WI38 (cell line): ENCODE data around the gene ATXN2.
A peak's percentile ranks its signal among the peaks of the same experiment; 100 is the strongest.

Source experiments
- H3K4me3 ChIP-seq: 2 replicates; pipeline ENCODE4 v1.5.1; 2011; ENCODE audit warnings: low read depth, mild to moderate bottlenecking, control low read depth, low read length
- CTCF ChIP-seq: IDR thresholded peaks from 2 replicates; pipeline ENCODE4 v1.5.1; 2012; ENCODE audit warnings: low read depth, mild to moderate bottlenecking, control low read depth, low read length

Gene ATXN2

GRCh38 chr12:111409780-111410430 lies 189.2 kb downstream of the ATXN2 start:
- TF ChIP-seq CTCF, result no peak
- peak overlapping the region; percentile 21; the same call in 1 of the 2 replicates for H3K4me3 ChIP-seq

GRCh38 chr12:111409403-111409779 lies 189.7 kb downstream of the ATXN2 start:
- peak overlapping the region; percentile 21; the same call in 1 of the 2 replicates for H3K4me3 ChIP-seq
- no peak for TF ChIP-seq CTCF

GRCh38 chr12:111408686-111409402 lies 190.3 kb downstream of the ATXN2 start:
- H3K4me3 ChIP-seq, result peak overlapping the region; percentile 21; the same call in 1 of the 2 replicates
- TF ChIP-seq CTCF, result no peak

- no peak for TF ChIP-seq CTCF
- H3K4me3 ChIP-seq, result peak overlapping the region; percentile 89
Measured at GRCh38 chr12:111408116-111408440, 191.0 kb downstream of the ATXN2 start.

- TF ChIP-seq CTCF, result no peak
- H3K4me3 ChIP-seq, result peak overlapping the region; percentile 89
Measured at GRCh38 chr12:111407377-111408115, 191.6 kb downstream of the ATXN2 start.

GRCh38 chr12:111406474-111407376 lies 192.4 kb downstream of the ATXN2 start:
- H3K4me3 ChIP-seq, result peak overlapping the region; percentile 89
- no peak for TF ChIP-seq CTCF
